HCT116 (cell line): ENCODE results near the gene NPNT. TPM values are rescaled to one million over a fixed set of nuclear protein-coding genes. Genes with fewer than 3 reads are reported as not detected.

Experiments
- ATAC-seq: fragments of 200-7000 bp; cut with Tn5 transposase; 2 replicates; pipeline ENCODE4 v1.9.1; 2020; ENCODE audit warnings: mild to moderate bottlenecking, moderate library complexity
- BruUV-seq: library from RNA; stranded (reverse); fragments of 400-500 nt; replicated peaks from 2 replicates; lab custom pipeline; 2021; lab: Mats Ljungman, UMichigan
- CTCF ChIA-PET: fragments of 300-600 bp; sonication (Branson Sonifier 250); formaldehyde crosslinking; loops from one replicate; lab custom pipeline; 2021; ENCODE audit warnings: antibody characterized with exemption; lab: Charles Lee
- POLR2A ChIA-PET: fragments of 300-600, 350-600 bp; sonication (Branson Sonifier 250); formaldehyde crosslinking; loops from one replicate; lab custom pipeline; 2021; ENCODE audit warnings: antibody characterized with exemption; lab: Charles Lee
- RAD21 ChIA-PET, 2 experiments: fragments of 300-600 bp; sonication (Branson Sonifier 250); formaldehyde crosslinking; loops; one replicate each; lab custom pipeline; 2023; ENCODE audit warnings: low total read pairs in 2 of 2; ENCODE audit not compliant: uncharacterized antibody in 2 of 2, unreplicated experiment in 2 of 2, low non-redundant PET in 1 of 2; lab: Charles Lee
- DNase-seq: peaks from one replicate; pipeline ENCODE4 v3.0.0-alpha.2; 2010; ENCODE audit warnings: low read depth, low spot score
- H2AFZ ChIP-seq: fragments of 200-600 bp; shearing (Covaris generic), sonication (generic); 2 replicates; pipeline ENCODE4 v1.6.1; 2017; ENCODE audit warnings: low read depth, mixed run types, mixed read lengths, antibody characterized with exemption, low read length; ENCODE audit not compliant: poor library complexity, severe bottlenecking
- H3K27ac ChIP-seq: 2 replicates; pipeline ENCODE4 v1.5.1; 2012; ENCODE audit warnings: low read depth, low read length
- H3K27me3 ChIP-seq: fragments of 200-600 bp; sonication (generic); 2 replicates; pipeline ENCODE4 v1.6.1; 2016; ENCODE audit warnings: mixed run types, low read length, mixed read lengths; ENCODE audit not compliant: insufficient read depth
- H3K36me3 ChIP-seq, 2 experiments: fragments of 200-500 bp in 1 of 2; fragments of 200-600 bp in 1 of 2; sonication (Bioruptor generic) in 1 of 2; sonication (generic) in 1 of 2; 2 replicates each; pipeline versions ENCODE4 v1.5.1 to v1.6.1; 2014 to 2016; ENCODE audit warnings: low read length in 2 of 2, inconsistent platforms in 1 of 2, mixed read lengths in 1 of 2, mixed run types in 1 of 2; ENCODE audit not compliant: insufficient read depth in 2 of 2, control insufficient read depth in 1 of 2
- H3K4me1 ChIP-seq, 2 experiments: fragments of 200-600 bp in 1 of 2; sonication (generic) in 1 of 2; 2 replicates each; pipeline versions ENCODE4 v1.5.1 to v1.6.1; 2012 to 2017; ENCODE audit warnings: low read length in 2 of 2, inconsistent platforms in 1 of 2, mild to moderate bottlenecking in 1 of 2, mixed read lengths in 1 of 2, mixed run types in 1 of 2, moderate library complexity in 1 of 2; ENCODE audit not compliant: insufficient read depth in 2 of 2, control insufficient read depth in 1 of 2
- H3K4me2 ChIP-seq: fragments of 200-600 bp; sonication (generic); 2 replicates; pipeline ENCODE4 v1.6.1; 2017; ENCODE audit warnings: mixed run types, low read length, mixed read lengths
- H3K4me3 ChIP-seq, 2 experiments: fragments of 200-600 bp in 1 of 2; sonication (generic) in 1 of 2; replicated peaks in 1 of 2; 2 replicates each; pipeline ENCODE4 v1.5.1; 2011 to 2016; ENCODE audit warnings: low read length in 2 of 2, control low read depth in 1 of 2, low read depth in 1 of 2, mild to moderate bottlenecking in 1 of 2, mixed read lengths in 1 of 2, mixed run types in 1 of 2
- H3K79me2 ChIP-seq: fragments of 200-600 bp; sonication (generic); 2 replicates; pipeline ENCODE4 v1.6.1; 2017; ENCODE audit warnings: mild to moderate bottlenecking, mixed run types, low read length, moderate library complexity, mixed read lengths; ENCODE audit not compliant: insufficient read depth
- H3K9ac ChIP-seq: fragments of 200-600 bp; sonication (generic); 2 replicates; pipeline ENCODE4 v1.6.1; 2016; ENCODE audit warnings: low read length, mixed read lengths
- H3K9me2 ChIP-seq: fragments of 200-600 bp; sonication (generic), shearing (Covaris generic); 2 replicates; pipeline ENCODE4 v1.6.1; 2017; ENCODE audit warnings: mixed run types, mild to moderate bottlenecking, moderate library complexity; ENCODE audit not compliant: insufficient read depth
- H3K9me3 ChIP-seq, 2 experiments: fragments of 200-500 bp in 1 of 2; fragments of 200-600 bp in 1 of 2; sonication (Bioruptor generic) in 1 of 2; sonication (generic) in 1 of 2; 2 replicates each; pipeline ENCODE4 v1.6.1; 2014 to 2017; ENCODE audit warnings: low read length in 2 of 2, mixed read lengths in 2 of 2, inconsistent platforms in 1 of 2, low read depth in 1 of 2, mild to moderate bottlenecking in 1 of 2, mixed run types in 1 of 2, moderate library complexity in 1 of 2; ENCODE audit not compliant: control insufficient read depth in 1 of 2, insufficient read depth in 1 of 2
- H4K20me1 ChIP-seq: fragments of 200-600 bp; sonication (generic), shearing (Covaris generic); 2 replicates; pipeline ENCODE4 v1.6.1; 2017; ENCODE audit warnings: mixed run types, mild to moderate bottlenecking, moderate library complexity; ENCODE audit not compliant: insufficient read depth
- CBX3 ChIP-seq: IDR thresholded peaks from 2 replicates; pipeline ENCODE4 v1.6.1; 2012; ENCODE audit warnings: low read depth
- ELF1 ChIP-seq: IDR thresholded peaks from 2 replicates; pipeline ENCODE4 v1.6.1; 2012; ENCODE audit warnings: low read depth, borderline replicate concordance
- EZH2 ChIP-seq: fragments of 200-600 bp; sonication (generic); IDR thresholded peaks from 2 replicates; pipeline ENCODE4 v1.6.1; 2017; ENCODE audit warnings: antibody characterized with exemption, mixed run types
- EZH2phosphoT487 ChIP-seq: fragments of 200-600 bp; IDR thresholded peaks from 2 replicates; pipeline ENCODE4 v1.6.1; 2018; ENCODE audit warnings: antibody characterized with exemption, borderline replicate concordance
- MAX ChIP-seq: IDR thresholded peaks from 2 replicates; pipeline ENCODE4 v1.6.1; 2012
- POLR2A ChIP-seq: IDR thresholded peaks from 2 replicates; pipeline ENCODE4 v1.7.0; 2011; ENCODE audit warnings: borderline replicate concordance; ENCODE audit not compliant: insufficient read depth, insufficient read length; ENCODE audit errors: extremely low read depth
- POLR2AphosphoS5 ChIP-seq: IDR thresholded peaks from 2 replicates; pipeline ENCODE4 v1.6.1; 2011; ENCODE audit warnings: mild to moderate bottlenecking, low read depth, low read length, moderate library complexity
- SIN3A ChIP-seq: IDR thresholded peaks from 2 replicates; pipeline ENCODE4 v1.6.1; 2012; ENCODE audit warnings: low read depth
- SP1 ChIP-seq: IDR thresholded peaks from 2 replicates; pipeline ENCODE4 v1.6.1; 2012; ENCODE audit warnings: low read depth
- SRF ChIP-seq: IDR thresholded peaks from 2 replicates; pipeline ENCODE4 v1.6.1; 2012; ENCODE audit warnings: low read depth
- TCF7L2 ChIP-seq: IDR thresholded peaks from 2 replicates; pipeline ENCODE4 v1.7.0; 2011; ENCODE audit warnings: borderline replicate concordance, inconsistent platforms; ENCODE audit not compliant: insufficient read depth, insufficient read length; ENCODE audit errors: extremely low read depth
- YY1 ChIP-seq: IDR thresholded peaks from 2 replicates; pipeline ENCODE4 v1.6.1; 2011; ENCODE audit warnings: low read length, low read depth, moderate library complexity, mild to moderate bottlenecking; ENCODE audit not compliant: insufficient replicate concordance; ENCODE audit errors: extremely low read depth
- ZBTB33 ChIP-seq: IDR thresholded peaks from 2 replicates; pipeline ENCODE4 v1.6.1; 2011; ENCODE audit warnings: mild to moderate bottlenecking, low read length, moderate library complexity; ENCODE audit not compliant: insufficient replicate concordance; ENCODE audit errors: extremely low read depth
- ZFX ChIP-seq: fragments of 450-650 bp; IDR thresholded peaks from 2 replicates; pipeline ENCODE4 v1.6.1; 2017
- ZNF274 ChIP-seq: fragments of 200-500 bp; sonication (Bioruptor generic); IDR thresholded peaks from 2 replicates; pipeline ENCODE4 v1.6.1; 2014; ENCODE audit warnings: mild to moderate bottlenecking, low read depth, low read length, inconsistent platforms
- intact Hi-C: fragments of 100-400 bp; cut with micrococcal nuclease; formaldehyde crosslinking; loops from 2 replicates; pipeline ENCODE4 v1.10.0; 2022
- total RNA-seq: library from RNA; stranded (reverse); gene quantifications from one replicate; pipeline ENCODE4 v1.2.1, GENCODE V29; 2021; ENCODE audit not compliant: unreplicated experiment
- TF ChIP-seq, protein P1 (sequence below), 3 experiments: fragments of 200-600 bp in 1 of 3; sonication (generic) in 1 of 3; IDR thresholded peaks in 2 of 3; conservative IDR thresholded peaks in 1 of 3; 2 replicates each; pipeline ENCODE4 v1.5.1; 2012 to 2017; ENCODE audit warnings: low read depth in 2 of 3, low read length in 2 of 3, antibody characterized with exemption in 1 of 3, borderline replicate concordance in 1 of 3, control low read depth in 1 of 3, mild to moderate bottlenecking in 1 of 3, mixed read lengths in 1 of 3, mixed run types in 1 of 3, moderate library complexity in 1 of 3; ENCODE audit not compliant: insufficient read depth in 1 of 3
- TF ChIP-seq, protein P2 (sequence below): IDR thresholded peaks from 2 replicates; pipeline ENCODE4 v1.6.1; 2012; ENCODE audit warnings: low read depth

Gene NPNT
- total RNA-seq, 1 experiment from 2014 or later: 15.8 TPM

DNA sequence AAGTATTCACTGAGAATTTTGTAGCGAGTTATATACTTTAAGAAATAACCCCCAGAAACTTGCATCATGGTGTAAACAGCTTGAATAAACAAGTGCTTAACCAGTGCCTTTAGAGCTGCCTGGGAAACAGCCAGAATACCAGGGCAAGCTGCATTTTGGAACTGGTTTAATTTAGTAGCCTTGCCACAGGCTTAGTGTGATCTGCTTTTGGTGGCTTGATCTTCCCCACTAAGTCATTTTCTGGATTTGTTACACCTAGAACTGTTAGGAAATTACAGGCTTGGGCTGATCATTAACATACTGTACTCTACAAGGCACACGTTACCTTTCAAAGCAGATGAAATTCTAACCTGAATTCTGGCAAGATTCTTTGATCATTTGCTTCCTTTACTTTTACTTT, 35.4 kb downstream of the NPNT start:
- no peak overlapping the region for H3K9ac ChIP-seq
- DNase-seq (no peak), ATAC-seq (no peak)
- ChIA-PET POLR2A (no interaction called here), CTCF (no interaction called here), RAD21 (no interaction called here)
- intact Hi-C loops: no loop called here
- BruUV-seq: no TSS peak
- H3K36me3 ChIP-seq: no peaks in the 10 kb centered on the region
- no peaks in the 10 kb centered on the region for H3K79me2 ChIP-seq
- TF ChIP-seq CBX3: no peak
- TF ChIP-seq ELF1: no peak
- no peak for TF ChIP-seq POLR2AphosphoS5
- TF ChIP-seq, protein P1, sequence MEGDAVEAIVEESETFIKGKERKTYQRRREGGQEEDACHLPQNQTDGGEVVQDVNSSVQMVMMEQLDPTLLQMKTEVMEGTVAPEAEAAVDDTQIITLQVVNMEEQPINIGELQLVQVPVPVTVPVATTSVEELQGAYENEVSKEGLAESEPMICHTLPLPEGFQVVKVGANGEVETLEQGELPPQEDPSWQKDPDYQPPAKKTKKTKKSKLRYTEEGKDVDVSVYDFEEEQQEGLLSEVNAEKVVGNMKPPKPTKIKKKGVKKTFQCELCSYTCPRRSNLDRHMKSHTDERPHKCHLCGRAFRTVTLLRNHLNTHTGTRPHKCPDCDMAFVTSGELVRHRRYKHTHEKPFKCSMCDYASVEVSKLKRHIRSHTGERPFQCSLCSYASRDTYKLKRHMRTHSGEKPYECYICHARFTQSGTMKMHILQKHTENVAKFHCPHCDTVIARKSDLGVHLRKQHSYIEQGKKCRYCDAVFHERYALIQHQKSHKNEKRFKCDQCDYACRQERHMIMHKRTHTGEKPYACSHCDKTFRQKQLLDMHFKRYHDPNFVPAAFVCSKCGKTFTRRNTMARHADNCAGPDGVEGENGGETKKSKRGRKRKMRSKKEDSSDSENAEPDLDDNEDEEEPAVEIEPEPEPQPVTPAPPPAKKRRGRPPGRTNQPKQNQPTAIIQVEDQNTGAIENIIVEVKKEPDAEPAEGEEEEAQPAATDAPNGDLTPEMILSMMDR (IDR thresholded peaks at IDR 0.05 in 2 of 3, conservative IDR thresholded peaks at IDR 0.05 in 1 of 3; ENCODE audit: borderline replicate concordance in 1 of 3, insufficient read depth in 1 of 3, low read depth in 2 of 3, low read length in 2 of 3): no peak
- TF ChIP-seq POLR2A: no peak
- no peak for TF ChIP-seq ZNF274
- TF ChIP-seq MAX: no peak
- no peak for TF ChIP-seq SP1
- TF ChIP-seq SRF: no peak
- TF ChIP-seq, protein P2, sequence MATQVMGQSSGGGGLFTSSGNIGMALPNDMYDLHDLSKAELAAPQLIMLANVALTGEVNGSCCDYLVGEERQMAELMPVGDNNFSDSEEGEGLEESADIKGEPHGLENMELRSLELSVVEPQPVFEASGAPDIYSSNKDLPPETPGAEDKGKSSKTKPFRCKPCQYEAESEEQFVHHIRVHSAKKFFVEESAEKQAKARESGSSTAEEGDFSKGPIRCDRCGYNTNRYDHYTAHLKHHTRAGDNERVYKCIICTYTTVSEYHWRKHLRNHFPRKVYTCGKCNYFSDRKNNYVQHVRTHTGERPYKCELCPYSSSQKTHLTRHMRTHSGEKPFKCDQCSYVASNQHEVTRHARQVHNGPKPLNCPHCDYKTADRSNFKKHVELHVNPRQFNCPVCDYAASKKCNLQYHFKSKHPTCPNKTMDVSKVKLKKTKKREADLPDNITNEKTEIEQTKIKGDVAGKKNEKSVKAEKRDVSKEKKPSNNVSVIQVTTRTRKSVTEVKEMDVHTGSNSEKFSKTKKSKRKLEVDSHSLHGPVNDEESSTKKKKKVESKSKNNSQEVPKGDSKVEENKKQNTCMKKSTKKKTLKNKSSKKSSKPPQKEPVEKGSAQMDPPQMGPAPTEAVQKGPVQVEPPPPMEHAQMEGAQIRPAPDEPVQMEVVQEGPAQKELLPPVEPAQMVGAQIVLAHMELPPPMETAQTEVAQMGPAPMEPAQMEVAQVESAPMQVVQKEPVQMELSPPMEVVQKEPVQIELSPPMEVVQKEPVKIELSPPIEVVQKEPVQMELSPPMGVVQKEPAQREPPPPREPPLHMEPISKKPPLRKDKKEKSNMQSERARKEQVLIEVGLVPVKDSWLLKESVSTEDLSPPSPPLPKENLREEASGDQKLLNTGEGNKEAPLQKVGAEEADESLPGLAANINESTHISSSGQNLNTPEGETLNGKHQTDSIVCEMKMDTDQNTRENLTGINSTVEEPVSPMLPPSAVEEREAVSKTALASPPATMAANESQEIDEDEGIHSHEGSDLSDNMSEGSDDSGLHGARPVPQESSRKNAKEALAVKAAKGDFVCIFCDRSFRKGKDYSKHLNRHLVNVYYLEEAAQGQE: no peak
- TF ChIP-seq EZH2: no peak
- TF ChIP-seq ZBTB33: no peak
- TF ChIP-seq EZH2phosphoT487: no peak
- TF ChIP-seq SIN3A: no peak
- TF ChIP-seq TCF7L2: no peak
- TF ChIP-seq ZFX: no peak
- TF ChIP-seq YY1: no peak
- H3K9me3 ChIP-seq: no peaks in the 10 kb centered on the region
- H3K27ac ChIP-seq: no peak overlapping the region
- no peak overlapping the region for H2AFZ ChIP-seq
- no peak overlapping the region for H3K4me3 ChIP-seq
- H4K20me1 ChIP-seq: no peaks in the 10 kb centered on the region
- H3K27me3 ChIP-seq: no peaks in the 10 kb centered on the region
- H3K9me2 ChIP-seq: no peaks in the 10 kb centered on the region
- no peak overlapping the region for H3K4me2 ChIP-seq
- H3K4me1 ChIP-seq: no peaks in the 10 kb centered on the region
